Uterus (tissue), 2 donors: ENCODE data around the gene ZNF888.

Experiments used
- CTCF ChIP-seq, 4 experiments: fragments of 200-600 bp in 2 of 4; fragments of 450-650 bp in 2 of 4; sonication (generic) in 2 of 4; IDR thresholded peaks; one replicate each; pipeline ENCODE4 v1.5.1; 2016 to 2019; ENCODE audit warnings: antibody characterized with exemption in 4 of 4, mild to moderate bottlenecking in 2 of 4, moderate library complexity in 1 of 4
- POLR2A ChIP-seq, 2 donors: fragments of 450-650 bp; IDR thresholded peaks; one replicate each; pipeline ENCODE4 v1.6.1; 2016; ENCODE audit warnings: antibody characterized with exemption in 2 of 2, mild to moderate bottlenecking in 1 of 2, moderate library complexity in 1 of 2

DNA sequence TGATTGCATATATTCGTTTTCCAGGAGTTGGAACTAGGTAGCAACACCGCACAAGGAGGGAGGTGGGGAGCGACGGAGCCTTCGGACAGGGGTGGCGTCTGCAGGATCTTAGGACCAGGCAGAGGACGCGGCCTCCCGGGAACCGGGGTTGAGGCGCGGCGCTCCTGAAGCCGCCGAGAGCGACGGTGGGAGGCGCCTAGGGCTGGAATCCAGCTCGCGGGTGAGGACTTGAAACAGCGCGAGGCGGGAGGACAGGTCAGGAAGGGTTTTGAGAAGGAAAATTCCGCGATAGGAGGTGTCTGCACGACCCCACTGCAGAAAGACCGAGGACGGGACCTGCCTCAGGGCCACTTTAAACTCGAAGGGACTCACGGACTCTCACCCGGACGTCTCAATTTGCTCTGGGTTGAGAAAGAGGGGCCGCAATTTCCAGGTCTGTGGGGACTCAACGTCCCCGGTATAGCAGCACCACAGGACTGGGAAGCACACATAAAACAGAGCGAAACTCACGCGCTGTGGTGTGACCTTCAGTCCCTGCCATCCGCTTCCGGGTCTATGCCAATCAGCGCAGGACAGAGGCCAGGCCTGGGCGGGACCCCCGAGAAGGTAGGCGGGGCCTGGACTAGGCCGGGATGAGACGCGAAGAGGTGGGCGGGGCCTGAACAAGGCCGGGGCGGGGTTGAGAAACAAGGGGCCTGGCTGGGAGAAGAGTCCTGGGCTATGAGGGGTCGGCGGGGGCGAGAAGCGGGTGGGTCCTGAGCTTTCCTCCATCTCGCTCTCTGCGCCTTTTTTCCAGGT is 25.9 kb downstream of the ZNF888 start, which contains the start of gene ZNF320:
- TF ChIP-seq CTCF (IDR thresholded peaks at IDR 0.05) (no peak), POLR2A (IDR thresholded peaks at IDR 0.05) (peak; percentile 57 to 71)
